ENCODE data around the gene PCNT. TPM values are rescaled to one million over a fixed set of nuclear protein-coding genes. Genes with fewer than 3 reads are reported as not detected.

PCNT gene
- total RNA-seq, 6 experiments from 2014 or later, result 23.2 to 26.9 (median 25.5) TPM

GRCh38 chr21:46352913-46353312 is 29.0 kb downstream of the PCNT start:
- peaks cover 21% of the 10 kb centered on the region for H3K36me3 Mint-ChIP-seq (ENCODE audit: low read depth)
- no peak overlapping the region for H3K27ac Mint-ChIP-seq
- H3K9me3 Mint-ChIP-seq, result no peaks in the 10 kb centered on the region
- no peak overlapping the region for H3K4me3 Mint-ChIP-seq
- TF ChIP-seq CTCF (IDR thresholded peaks at IDR 0.05), result no peak
- no peaks in the 10 kb centered on the region for H3K27me3 Mint-ChIP-seq (ENCODE audit: insufficient read depth)
- no peak for DNase-seq
- H3K4me1 Mint-ChIP-seq (ENCODE audit: low read depth), result no peaks in the 10 kb centered on the region

GRCh38 chr21:46354046-46354445 is 30.1 kb downstream of the PCNT start:
- no peaks in the 10 kb centered on the region for H3K27me3 Mint-ChIP-seq (ENCODE audit: insufficient read depth)
- H3K9me3 Mint-ChIP-seq, result no peaks in the 10 kb centered on the region
- H3K36me3 Mint-ChIP-seq (ENCODE audit: low read depth), result peaks cover 20% of the 10 kb centered on the region
- H3K4me1 Mint-ChIP-seq (ENCODE audit: low read depth), result no peaks in the 10 kb centered on the region
- no peak for TF ChIP-seq CTCF (IDR thresholded peaks at IDR 0.05)
- H3K27ac Mint-ChIP-seq, result no peak overlapping the region
- H3K4me3 Mint-ChIP-seq, result no peak overlapping the region
- no peak for DNase-seq

GRCh38 chr21:46354518-46354917 is 30.6 kb downstream of the PCNT start:
- TF ChIP-seq CTCF (IDR thresholded peaks at IDR 0.05), result no peak
- no peak for DNase-seq
- no peak overlapping the region for H3K4me3 Mint-ChIP-seq
- no peaks in the 10 kb centered on the region for H3K9me3 Mint-ChIP-seq
- H3K36me3 Mint-ChIP-seq (ENCODE audit: low read depth), result peaks cover 15% of the 10 kb centered on the region
- H3K4me1 Mint-ChIP-seq (ENCODE audit: low read depth), result no peaks in the 10 kb centered on the region
- no peak overlapping the region for H3K27ac Mint-ChIP-seq
- no peaks in the 10 kb centered on the region for H3K27me3 Mint-ChIP-seq (ENCODE audit: insufficient read depth)

GRCh38 chr21:46355161-46356004 is 31.4 kb downstream of the PCNT start:
- Mint-ChIP-seq H3K4me1 (ENCODE audit: low read depth) (no peaks in the 10 kb centered on the region), H3K4me3 (no peak overlapping the region), H3K36me3 (ENCODE audit: low read depth) (peaks cover 12% of the 10 kb centered on the region; the same call in 1 of the 2 replicates), H3K27me3 (ENCODE audit: insufficient read depth) (no peaks in the 10 kb centered on the region), H3K9me3 (no peaks in the 10 kb centered on the region), H3K27ac (no peak overlapping the region)
- DNase-seq, result no peak
- TF ChIP-seq CTCF (IDR thresholded peaks at IDR 0.05), result no peak

- no peak overlapping the region for H3K4me3 Mint-ChIP-seq
- no peak overlapping the region for H3K27ac Mint-ChIP-seq
- H3K9me3 Mint-ChIP-seq, result no peaks in the 10 kb centered on the region
- no peaks in the 10 kb centered on the region for H3K4me1 Mint-ChIP-seq (ENCODE audit: low read depth)
- H3K27me3 Mint-ChIP-seq (ENCODE audit: insufficient read depth), result no peaks in the 10 kb centered on the region
- TF ChIP-seq CTCF (IDR thresholded peaks at IDR 0.05), result no peak
- no peak for DNase-seq
- peaks cover 17% of the 10 kb centered on the region; the same call in 1 of the 2 replicates for H3K36me3 Mint-ChIP-seq (ENCODE audit: low read depth)
These were observed 32.0 kb downstream of the PCNT start for GRCh38 chr21:46356005-46356338.
